Osteoblast (primary cell): Measurements from ENCODE around the gene TRPV6. TPM values are rescaled to one million over a fixed set of nuclear protein-coding genes. Genes with fewer than 3 reads are reported as not detected.

ENCODE experiments used
- DNase-seq: peaks from one replicate; pipeline ENCODE4 v3.0.0; 2011; ENCODE audit warnings: low spot score, mixed read lengths; ENCODE audit not compliant: insufficient read length; ENCODE audit errors: missing footprints
- H2AFZ ChIP-seq: 2 replicates; pipeline ENCODE4 v1.6.0; 2011; ENCODE audit warnings: mild to moderate bottlenecking, low read length
- H3K27ac ChIP-seq: 2 replicates; pipeline ENCODE4 v1.5.1; 2011; ENCODE audit warnings: mild to moderate bottlenecking, low read depth, low read length, moderate library complexity
- H3K27me3 ChIP-seq: 2 replicates; pipeline ENCODE4 v1.6.0; 2012; ENCODE audit warnings: mild to moderate bottlenecking, control low read depth, inconsistent platforms, low read length, moderate library complexity; ENCODE audit not compliant: insufficient read depth
- H3K36me3 ChIP-seq: 2 replicates; pipeline ENCODE4 v1.5.1; 2011; ENCODE audit warnings: mild to moderate bottlenecking, low read length, control low read depth, moderate library complexity; ENCODE audit not compliant: insufficient read depth
- H3K4me1 ChIP-seq: 2 replicates; pipeline ENCODE4 v1.5.1; 2011; ENCODE audit warnings: mild to moderate bottlenecking, low read length, control low read depth, moderate library complexity; ENCODE audit not compliant: insufficient read depth
- H3K4me2 ChIP-seq: 2 replicates; pipeline ENCODE4 v1.6.0; 2011; ENCODE audit warnings: mild to moderate bottlenecking, low read length; ENCODE audit not compliant: insufficient read depth
- H3K4me3 ChIP-seq: fragments of 200-600 bp; sonication (generic); 3 replicates; pipeline ENCODE4 v1.5.1; 2012; ENCODE audit warnings: mild to moderate bottlenecking, low read length, inconsistent platforms; ENCODE audit not compliant: insufficient read depth
- H3K79me2 ChIP-seq: 2 replicates; pipeline ENCODE4 v1.6.0; 2012; ENCODE audit warnings: mild to moderate bottlenecking, low read length, control low read depth, inconsistent platforms; ENCODE audit not compliant: insufficient read depth
- H3K9me3 ChIP-seq: 2 replicates; pipeline ENCODE4 v1.5.1; 2011; ENCODE audit warnings: low read depth, low read length, control low read depth
- H4K20me1 ChIP-seq: 2 replicates; pipeline ENCODE4 v1.6.0; 2012; ENCODE audit warnings: mild to moderate bottlenecking, low read length, control low read depth; ENCODE audit not compliant: insufficient read depth
- total RNA-seq: library from RNA; depleted of rRNA; stranded (reverse); fragments of >200 nt; gene quantifications from 2 replicates; pipeline ENCODE4 v1.2.3, GENCODE V29; 2012
- TF ChIP-seq, protein P1 (sequence below): IDR thresholded peaks from 2 replicates; pipeline ENCODE4 v1.5.1; 2011; ENCODE audit warnings: mild to moderate bottlenecking, low read depth, low read length, moderate library complexity; ENCODE audit errors: extremely low read depth

The TRPV6 gene
- total RNA-seq, 1 donor = not detected

DNA sequence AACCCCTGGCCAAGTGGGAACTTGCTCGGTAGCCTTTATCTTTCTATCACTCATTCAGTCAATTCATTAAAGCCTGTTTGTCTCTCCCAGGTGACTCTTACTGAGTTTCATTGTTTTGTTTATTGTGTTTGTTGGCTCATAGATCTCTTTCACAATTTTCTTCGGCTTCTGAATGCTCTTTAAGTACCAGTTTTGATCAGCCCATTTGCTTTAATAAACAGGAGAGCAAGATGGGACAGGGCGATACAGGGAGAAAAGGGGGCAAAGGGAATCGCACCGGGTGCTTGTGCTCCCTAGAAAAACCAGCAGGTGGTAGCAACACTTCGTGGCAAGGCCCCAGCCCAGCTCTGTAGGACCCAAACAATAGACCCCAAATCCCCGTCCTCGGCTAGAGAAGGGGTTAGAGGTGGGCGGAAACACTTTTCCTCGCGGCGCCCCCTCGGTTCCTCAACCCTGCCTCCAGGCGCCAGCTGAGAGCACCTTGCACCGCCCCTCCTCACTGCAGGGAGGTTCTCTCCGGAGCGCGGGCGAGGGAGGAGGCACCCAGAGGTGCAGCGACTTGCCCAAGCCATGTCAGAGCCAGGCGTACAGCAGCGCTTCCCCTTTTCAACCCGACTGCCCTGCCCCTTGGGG lies 31.7 kb downstream of the TRPV6 start:
- Histone ChIP-seq H3K36me3 (no peaks in the 10 kb centered on the region), H3K9me3 (no peaks in the 10 kb centered on the region), H3K4me1 (peaks cover 8% of the 10 kb centered on the region), H3K4me3 (peak overlapping the region; percentile 76), H2AFZ (peak overlapping the region; percentile 91), H3K79me2 (no peaks in the 10 kb centered on the region), H3K27ac (no peak overlapping the region), H4K20me1 (no peaks in the 10 kb centered on the region), H3K4me2 (peak overlapping the region; percentile 97), H3K27me3 (peaks cover 22% of the 10 kb centered on the region)
- peak; percentile 98 for DNase-seq
- TF ChIP-seq, protein P1, sequence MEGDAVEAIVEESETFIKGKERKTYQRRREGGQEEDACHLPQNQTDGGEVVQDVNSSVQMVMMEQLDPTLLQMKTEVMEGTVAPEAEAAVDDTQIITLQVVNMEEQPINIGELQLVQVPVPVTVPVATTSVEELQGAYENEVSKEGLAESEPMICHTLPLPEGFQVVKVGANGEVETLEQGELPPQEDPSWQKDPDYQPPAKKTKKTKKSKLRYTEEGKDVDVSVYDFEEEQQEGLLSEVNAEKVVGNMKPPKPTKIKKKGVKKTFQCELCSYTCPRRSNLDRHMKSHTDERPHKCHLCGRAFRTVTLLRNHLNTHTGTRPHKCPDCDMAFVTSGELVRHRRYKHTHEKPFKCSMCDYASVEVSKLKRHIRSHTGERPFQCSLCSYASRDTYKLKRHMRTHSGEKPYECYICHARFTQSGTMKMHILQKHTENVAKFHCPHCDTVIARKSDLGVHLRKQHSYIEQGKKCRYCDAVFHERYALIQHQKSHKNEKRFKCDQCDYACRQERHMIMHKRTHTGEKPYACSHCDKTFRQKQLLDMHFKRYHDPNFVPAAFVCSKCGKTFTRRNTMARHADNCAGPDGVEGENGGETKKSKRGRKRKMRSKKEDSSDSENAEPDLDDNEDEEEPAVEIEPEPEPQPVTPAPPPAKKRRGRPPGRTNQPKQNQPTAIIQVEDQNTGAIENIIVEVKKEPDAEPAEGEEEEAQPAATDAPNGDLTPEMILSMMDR = peak; percentile 68

DNA sequence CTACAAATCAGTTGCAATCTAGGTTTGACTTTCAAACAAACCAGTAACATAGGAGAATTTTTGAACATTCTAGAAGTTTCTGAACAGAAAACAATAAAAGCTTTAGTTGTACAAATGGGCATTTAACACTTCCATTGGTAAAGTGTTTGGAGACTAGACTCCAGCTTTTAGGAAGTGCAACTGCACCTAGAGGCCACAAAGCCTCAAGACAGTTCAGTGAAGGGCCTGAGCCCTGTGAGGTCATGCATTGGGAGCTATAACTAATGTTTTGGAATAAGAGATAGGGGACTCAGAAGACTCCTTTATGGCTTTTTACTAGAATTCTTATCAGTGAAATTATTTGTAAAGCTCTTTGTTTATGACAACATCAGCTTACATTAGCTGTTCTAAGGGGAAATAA lies 33.6 kb downstream of the TRPV6 start:
- H3K27me3 ChIP-seq = peaks cover 22% of the 10 kb centered on the region
- peaks cover 8% of the 10 kb centered on the region for H3K4me1 ChIP-seq
- H3K4me3 ChIP-seq = no peak overlapping the region
- no peak overlapping the region for H2AFZ ChIP-seq
- H3K4me2 ChIP-seq = no peak overlapping the region
- H3K9me3 ChIP-seq = no peaks in the 10 kb centered on the region
- DNase-seq = no peak
- no peaks in the 10 kb centered on the region for H4K20me1 ChIP-seq
- no peak overlapping the region for H3K27ac ChIP-seq
- TF ChIP-seq, protein P1 = no peak
- H3K79me2 ChIP-seq = no peaks in the 10 kb centered on the region
- no peaks in the 10 kb centered on the region for H3K36me3 ChIP-seq

DNA sequence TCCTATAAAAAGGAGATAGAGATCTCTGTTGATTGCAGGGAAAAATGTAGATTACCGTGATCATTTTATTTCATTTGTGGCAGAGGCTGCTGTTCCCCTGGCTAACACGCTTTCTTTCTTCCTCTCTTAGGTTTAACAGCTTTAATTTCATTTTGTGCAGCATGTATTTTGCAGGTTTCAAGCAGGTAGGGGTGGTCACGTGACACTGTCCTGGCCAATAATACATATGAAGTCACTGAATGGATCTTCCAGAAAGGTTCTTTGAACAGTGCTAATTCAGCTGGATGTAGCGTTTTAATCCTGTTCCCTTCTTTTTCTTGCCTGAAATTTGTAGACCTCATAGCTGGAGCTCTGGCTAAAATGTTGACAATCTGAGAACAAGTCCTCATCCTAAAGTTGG lies 34.3 kb downstream of the TRPV6 start:
- H3K4me3 ChIP-seq = no peak overlapping the region
- DNase-seq = no peak
- H3K4me2 ChIP-seq = no peak overlapping the region
- TF ChIP-seq, protein P1 = no peak
- H2AFZ ChIP-seq = no peak overlapping the region
- H3K36me3 ChIP-seq = no peaks in the 10 kb centered on the region
- peaks cover 22% of the 10 kb centered on the region for H3K27me3 ChIP-seq
- H3K27ac ChIP-seq = no peak overlapping the region
- no peaks in the 10 kb centered on the region for H3K9me3 ChIP-seq
- H3K4me1 ChIP-seq = peaks cover 8% of the 10 kb centered on the region
- H4K20me1 ChIP-seq = no peaks in the 10 kb centered on the region
- H3K79me2 ChIP-seq = no peaks in the 10 kb centered on the region

DNA sequence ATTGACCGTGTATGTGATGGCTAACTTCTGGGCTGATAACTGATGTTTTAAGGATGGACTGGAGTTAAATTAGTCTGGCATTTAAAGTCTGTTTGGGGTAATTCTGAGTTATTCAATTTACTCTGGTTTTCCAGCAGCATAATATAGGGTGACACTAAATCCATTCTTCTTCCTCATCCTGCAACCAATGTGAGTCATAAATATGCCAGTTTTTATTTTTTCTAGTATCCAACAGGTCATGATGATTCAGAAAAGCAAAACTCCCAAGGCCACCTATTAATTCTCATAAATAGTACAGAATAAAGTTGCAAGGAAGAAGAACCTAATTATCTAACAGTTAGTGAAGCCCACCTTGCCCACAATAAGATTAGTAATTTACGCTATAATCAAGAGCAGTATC lies 38.2 kb downstream of the TRPV6 start:
- no peaks in the 10 kb centered on the region for H3K4me1 ChIP-seq
- no peak overlapping the region for H3K4me2 ChIP-seq
- no peak overlapping the region for H2AFZ ChIP-seq
- TF ChIP-seq, protein P1 = no peak
- no peaks in the 10 kb centered on the region for H3K36me3 ChIP-seq
- no peak overlapping the region for H3K27ac ChIP-seq
- H3K4me3 ChIP-seq = no peak overlapping the region
- peaks cover 15% of the 10 kb centered on the region for H3K27me3 ChIP-seq
- no peaks in the 10 kb centered on the region for H3K9me3 ChIP-seq
- no peaks in the 10 kb centered on the region for H4K20me1 ChIP-seq
- no peaks in the 10 kb centered on the region for H3K79me2 ChIP-seq
- no peak for DNase-seq
